Coronary artery (tissue), 2 donors: ENCODE results near the gene ALPK3.

ENCODE experiments used
- DNase-seq: peaks from one replicate; pipeline ENCODE4 v3.0.0-alpha.2; 2017; ENCODE audit warnings: low spot score
- H3K27ac ChIP-seq, 2 donors: fragments of 200-600 bp; sonication (generic); one replicate each; pipeline ENCODE4 v1.5.1; 2016 to 2019
- H3K4me3 ChIP-seq: fragments of 200-600 bp; sonication (generic); 2 replicates; pipeline ENCODE4 v1.5.1; 2016; ENCODE audit warnings: mild to moderate bottlenecking, moderate library complexity
- TF ChIP-seq, protein P1 (sequence below): fragments of 200-600 bp; sonication (generic); IDR thresholded peaks from one replicate; pipeline ENCODE4 v1.5.1; 2019; ENCODE audit warnings: antibody characterized with exemption

ALPK3 gene

GRCh38 chr15:84889991-84890669, 73.0 kb downstream of the ALPK3 start:
- no peak overlapping the region for H3K4me3 ChIP-seq
- H3K27ac ChIP-seq, result no peak overlapping the region
- TF ChIP-seq, protein P1, sequence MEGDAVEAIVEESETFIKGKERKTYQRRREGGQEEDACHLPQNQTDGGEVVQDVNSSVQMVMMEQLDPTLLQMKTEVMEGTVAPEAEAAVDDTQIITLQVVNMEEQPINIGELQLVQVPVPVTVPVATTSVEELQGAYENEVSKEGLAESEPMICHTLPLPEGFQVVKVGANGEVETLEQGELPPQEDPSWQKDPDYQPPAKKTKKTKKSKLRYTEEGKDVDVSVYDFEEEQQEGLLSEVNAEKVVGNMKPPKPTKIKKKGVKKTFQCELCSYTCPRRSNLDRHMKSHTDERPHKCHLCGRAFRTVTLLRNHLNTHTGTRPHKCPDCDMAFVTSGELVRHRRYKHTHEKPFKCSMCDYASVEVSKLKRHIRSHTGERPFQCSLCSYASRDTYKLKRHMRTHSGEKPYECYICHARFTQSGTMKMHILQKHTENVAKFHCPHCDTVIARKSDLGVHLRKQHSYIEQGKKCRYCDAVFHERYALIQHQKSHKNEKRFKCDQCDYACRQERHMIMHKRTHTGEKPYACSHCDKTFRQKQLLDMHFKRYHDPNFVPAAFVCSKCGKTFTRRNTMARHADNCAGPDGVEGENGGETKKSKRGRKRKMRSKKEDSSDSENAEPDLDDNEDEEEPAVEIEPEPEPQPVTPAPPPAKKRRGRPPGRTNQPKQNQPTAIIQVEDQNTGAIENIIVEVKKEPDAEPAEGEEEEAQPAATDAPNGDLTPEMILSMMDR, result no peak
- DNase-seq, result no peak

DNA sequence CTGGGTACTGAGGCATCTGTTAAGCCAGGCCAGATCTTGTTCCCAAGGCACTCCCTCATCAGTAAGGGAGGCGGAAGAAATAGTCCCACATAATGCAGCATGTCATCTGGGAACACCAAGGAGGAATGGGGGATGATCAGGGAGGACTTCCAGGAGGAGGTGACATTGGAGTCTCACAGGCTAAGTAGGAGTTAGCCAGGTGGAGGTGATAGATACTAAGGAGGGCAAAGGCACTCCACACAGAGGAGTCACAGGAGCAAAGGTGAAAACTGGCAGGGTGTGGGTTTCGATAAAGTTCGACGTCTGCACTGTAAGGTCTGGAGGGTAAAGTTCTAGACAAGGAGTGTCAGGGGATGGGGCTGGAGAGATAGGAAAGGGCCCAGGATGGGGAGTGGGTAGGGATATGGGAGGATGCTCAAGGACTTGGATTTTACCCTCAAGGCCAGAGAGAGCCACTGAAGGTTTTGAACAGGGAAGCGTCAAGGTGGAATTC, 73.6 kb downstream of the ALPK3 start:
- no peak overlapping the region for H3K27ac ChIP-seq
- H3K4me3 ChIP-seq, result no peak overlapping the region
- DNase-seq, result no peak
- TF ChIP-seq, protein P1, result no peak

GRCh38 chr15:84891339-84891738, 74.2 kb downstream of the ALPK3 start:
- Histone ChIP-seq H3K4me3 (no peak overlapping the region), H3K27ac (no peak overlapping the region)
- TF ChIP-seq, protein P1, result no peak
- DNase-seq, result peak; percentile 60

DNA sequence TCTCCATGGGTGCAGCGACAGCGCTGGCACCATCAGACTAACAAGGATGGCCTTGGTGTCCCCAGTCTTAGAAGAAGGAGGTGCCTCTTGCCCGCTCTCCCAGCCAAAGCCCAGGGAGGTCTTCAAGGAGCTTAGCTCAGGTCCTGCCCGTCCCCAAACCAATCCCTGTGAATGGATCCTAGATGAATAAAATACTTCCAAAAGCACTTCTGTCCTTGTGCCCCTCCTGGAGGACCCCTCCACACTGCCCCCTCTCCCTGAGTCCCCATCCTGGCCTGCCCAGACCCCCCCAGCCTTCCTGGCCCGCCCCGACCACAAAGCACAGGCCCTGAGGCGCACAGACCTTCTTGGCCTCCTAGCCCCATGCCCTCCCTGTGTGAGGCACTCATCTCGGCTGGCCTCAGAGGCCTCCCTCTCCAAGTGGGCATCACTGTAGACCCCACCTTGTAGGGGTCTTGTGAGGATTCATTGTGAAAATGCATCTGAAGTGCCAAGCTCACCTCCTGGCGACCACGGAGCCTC, 75.7 kb downstream of the ALPK3 start:
- no peak overlapping the region for H3K4me3 ChIP-seq
- peak; percentile 65 for DNase-seq
- TF ChIP-seq, protein P1, result no peak
- no peak overlapping the region for H3K27ac ChIP-seq

- TF ChIP-seq, protein P1, result no peak
- DNase-seq, result peak; percentile 56
- no peak overlapping the region for H3K27ac ChIP-seq
- no peak overlapping the region for H3K4me3 ChIP-seq
These were observed 76.5 kb downstream of the ALPK3 start for GRCh38 chr15:84893607-84894006.

DNA sequence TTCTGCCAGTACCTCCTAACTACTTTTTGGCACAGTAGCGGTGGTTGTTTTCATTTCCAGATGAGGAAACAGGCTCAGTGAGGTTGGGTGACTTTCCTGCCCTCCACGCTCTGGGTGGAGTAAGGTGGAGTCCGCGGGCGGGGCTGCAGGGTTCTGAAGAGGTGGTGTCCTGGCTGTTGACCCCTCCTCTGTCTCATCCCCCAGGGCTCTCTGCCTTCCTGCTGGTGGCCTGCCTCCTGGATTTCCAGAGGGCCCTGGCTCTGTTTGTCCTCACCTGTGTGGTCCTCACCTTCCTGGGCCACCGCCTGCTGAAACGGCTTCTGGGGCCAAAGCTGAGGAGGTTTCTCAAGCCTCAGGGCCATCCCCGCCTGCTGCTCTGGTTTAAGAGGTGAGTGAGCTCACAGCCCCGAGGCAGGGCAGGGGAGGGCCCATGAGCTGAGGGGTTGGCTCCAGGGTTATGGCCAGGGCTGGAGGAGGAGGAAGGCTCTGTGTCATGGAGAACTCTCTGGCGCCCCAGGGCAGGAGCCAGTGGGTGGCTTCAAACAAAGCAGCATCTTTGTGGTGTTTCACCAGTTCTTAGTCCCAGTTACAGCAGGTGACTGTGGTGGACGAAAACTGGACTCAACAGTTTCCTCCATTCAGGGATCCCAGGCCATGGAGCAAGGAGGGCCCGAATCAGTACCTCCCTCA, 77.7 kb downstream of the ALPK3 start:
- no peak overlapping the region for H3K27ac ChIP-seq
- DNase-seq, result no peak
- no peak overlapping the region for H3K4me3 ChIP-seq
- TF ChIP-seq, protein P1, result no peak
